ENCODE measurements around the gene SLC43A1. TPM values are rescaled to one million over a fixed set of nuclear protein-coding genes. Genes with fewer than 3 reads are reported as not detected.
"Not testable (repeated sequence)": the region's sequence is repeated elsewhere in the genome, so short reads cannot be mapped to it uniquely, and the experiment has no call there.

Gene SLC43A1
- total RNA-seq, 2 experiments from 2014 or later = 36.8 to 37.1 TPM

DNA sequence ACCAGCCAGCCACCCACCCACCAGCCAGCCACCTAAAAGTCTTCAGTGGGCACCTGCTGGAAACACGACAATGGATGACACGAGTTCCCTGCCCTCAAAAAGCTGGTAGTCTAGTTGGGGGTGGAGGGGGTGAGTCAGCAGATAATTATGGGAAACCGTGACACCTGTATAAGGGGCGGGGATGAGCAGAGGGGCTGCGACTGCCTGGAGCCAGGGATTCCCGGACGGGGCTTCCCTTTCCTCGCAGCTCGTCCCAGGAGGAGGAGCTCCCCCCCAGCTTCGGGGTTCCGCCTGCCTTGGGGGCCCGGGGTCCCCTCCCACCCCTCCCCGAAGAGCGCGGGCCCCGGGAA, 57.5 kb downstream of the SLC43A1 start:
- Mint-ChIP-seq H3K9me3 (no peaks in the 10 kb centered on the region), H3K36me3 (no peaks in the 10 kb centered on the region), H3K4me1 (peaks cover 21% of the 10 kb centered on the region), H3K27ac (no peak overlapping the region), H3K4me3 (peak overlapping the region; percentile 42), H3K27me3 (peaks cover 48% of the 10 kb centered on the region)
- DNase-seq = no peak

DNA sequence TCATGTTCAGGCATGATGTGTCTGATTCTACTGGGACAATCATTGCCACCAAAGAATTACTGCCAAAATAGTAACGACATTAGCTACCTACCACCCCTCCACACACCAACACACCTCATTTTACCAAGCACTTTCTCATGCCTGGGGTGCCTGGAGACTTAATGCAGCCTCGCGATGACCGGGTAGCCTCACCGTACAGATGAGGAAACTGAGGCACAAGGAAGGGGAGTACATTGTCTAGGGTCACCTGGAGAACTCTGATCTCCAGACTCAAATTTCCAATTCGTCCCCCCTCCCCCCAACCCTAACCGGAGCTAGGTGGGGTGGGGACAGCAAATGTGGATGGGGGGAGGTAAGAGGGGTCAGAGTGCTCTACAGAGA, 57.9 kb downstream of the SLC43A1 start:
- peak overlapping the region; percentile 42 for H3K4me3 Mint-ChIP-seq
- no peak for DNase-seq
- H3K36me3 Mint-ChIP-seq = no peaks in the 10 kb centered on the region
- no peak overlapping the region for H3K27ac Mint-ChIP-seq
- no peaks in the 10 kb centered on the region for H3K9me3 Mint-ChIP-seq
- H3K27me3 Mint-ChIP-seq = peaks cover 44% of the 10 kb centered on the region
- peaks cover 21% of the 10 kb centered on the region for H3K4me1 Mint-ChIP-seq

DNA sequence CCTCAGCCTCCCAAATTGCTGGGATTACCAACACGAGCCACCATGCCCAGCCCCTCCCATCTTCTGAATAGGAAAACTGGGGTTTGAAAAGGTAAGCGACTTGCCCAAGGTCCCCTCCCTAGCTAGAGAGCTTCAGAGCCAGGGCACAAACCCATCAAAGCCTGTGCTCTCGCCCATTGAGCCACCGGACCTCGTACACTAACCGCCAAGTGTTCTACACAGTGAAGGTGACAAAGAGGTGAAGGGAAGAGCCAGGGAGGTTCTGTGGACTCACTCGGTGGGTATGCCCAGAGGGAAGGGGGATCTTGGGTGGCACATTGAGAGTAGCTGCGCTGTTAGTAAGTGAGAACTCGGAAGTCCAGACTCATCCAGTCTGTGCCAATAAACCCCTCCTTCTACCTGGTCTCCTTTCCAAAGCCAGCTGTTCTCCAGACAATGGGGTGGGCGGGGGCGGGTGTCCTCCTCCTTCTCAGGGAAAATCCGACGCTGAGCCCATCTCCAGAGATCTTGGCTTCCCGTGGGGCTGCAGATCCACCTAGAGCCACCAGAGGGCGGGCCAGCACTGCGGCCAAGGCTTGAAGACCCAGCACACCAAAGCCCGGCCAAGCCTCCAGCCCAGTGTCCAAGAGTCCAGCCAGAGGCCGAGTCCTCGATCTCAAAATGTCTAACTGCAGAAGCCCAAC, 58.4 kb downstream of the SLC43A1 start:
- peaks cover 21% of the 10 kb centered on the region for H3K4me1 Mint-ChIP-seq
- DNase-seq = peak; percentile 74
- H3K4me3 Mint-ChIP-seq = peak overlapping the region; percentile 42
- H3K36me3 Mint-ChIP-seq = no peaks in the 10 kb centered on the region
- no peak overlapping the region for H3K27ac Mint-ChIP-seq
- no peaks in the 10 kb centered on the region for H3K9me3 Mint-ChIP-seq
- H3K27me3 Mint-ChIP-seq = peaks cover 39% of the 10 kb centered on the region

DNA sequence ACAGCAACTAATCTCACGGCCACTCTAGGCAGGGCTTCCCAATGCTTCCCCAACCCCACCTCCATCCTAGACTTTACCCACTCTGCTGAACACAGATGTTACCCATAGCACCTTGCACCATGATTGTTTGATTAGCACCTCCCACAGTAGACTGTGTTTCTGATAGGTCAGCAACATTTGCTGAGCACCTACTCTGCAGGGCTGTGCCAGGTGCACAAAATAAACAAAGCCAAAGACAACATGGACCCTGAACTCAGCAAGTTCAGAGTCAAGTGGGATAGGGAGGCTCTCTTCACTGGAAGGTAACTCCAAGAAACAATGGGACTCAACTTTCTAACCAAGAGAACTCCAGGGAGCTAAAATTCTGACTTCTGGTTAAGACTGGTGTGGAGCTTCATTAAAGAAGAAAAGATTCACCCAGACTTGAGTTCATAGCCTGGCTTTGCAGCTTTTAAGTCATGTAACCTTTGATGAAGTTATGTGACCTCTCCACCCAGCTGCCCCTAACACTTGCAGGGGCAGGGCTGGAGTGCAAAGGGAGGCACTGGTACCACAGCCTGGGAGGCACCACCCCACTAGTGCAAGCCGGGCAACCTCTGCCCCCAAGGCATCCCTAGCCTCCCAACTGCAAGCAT, 61.8 kb downstream of the SLC43A1 start:
- Mint-ChIP-seq H3K4me3 (no peak overlapping the region), H3K9me3 (no peaks in the 10 kb centered on the region), H3K27ac (no peak overlapping the region), H3K36me3 (no peaks in the 10 kb centered on the region), H3K27me3 (peaks cover 10% of the 10 kb centered on the region), H3K4me1 (peaks cover 9% of the 10 kb centered on the region)
- no peak for DNase-seq

DNA sequence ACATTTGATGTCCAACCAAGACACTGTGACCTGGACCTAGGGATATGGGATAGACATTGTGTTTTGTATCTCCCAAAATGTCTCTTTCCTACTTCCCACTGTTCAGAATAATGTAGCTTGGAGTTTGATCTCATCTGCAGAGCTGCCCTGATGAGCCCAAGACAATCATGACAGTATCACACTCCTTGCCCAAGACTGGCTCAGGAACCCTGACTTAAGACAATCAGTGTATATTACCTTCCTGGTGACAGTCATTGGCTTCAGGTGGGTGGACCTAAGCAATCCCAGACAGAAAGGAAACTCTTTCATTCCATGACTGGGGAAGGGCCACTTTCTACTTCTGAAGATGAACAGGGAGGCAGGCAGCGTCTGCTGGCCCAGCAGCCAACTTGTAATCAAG, 69.4 kb downstream of the SLC43A1 start:
- Mint-ChIP-seq H3K4me1 (no peaks in the 10 kb centered on the region), H3K4me3 (no peak overlapping the region), H3K9me3 (no peaks in the 10 kb centered on the region), H3K27me3 (peaks cover 10% of the 10 kb centered on the region), H3K27ac (no peak overlapping the region), H3K36me3 (no peaks in the 10 kb centered on the region)
- DNase-seq = no peak

DNA sequence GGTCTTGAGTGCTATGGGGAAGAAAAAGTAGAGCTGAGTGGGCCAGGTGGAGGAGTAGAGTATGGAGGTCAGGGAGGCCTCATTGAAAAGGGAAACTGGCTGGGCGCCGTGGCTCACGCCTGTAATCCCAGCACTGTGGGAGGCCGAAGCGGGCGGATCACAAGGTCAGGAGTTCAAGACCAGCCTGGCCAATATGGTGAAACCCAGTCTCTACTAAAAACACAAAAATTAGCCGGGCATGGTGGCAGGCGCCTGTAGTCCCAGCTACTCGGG, 70.4 kb downstream of the SLC43A1 start:
- not testable (repeated sequence) for H3K9me3 Mint-ChIP-seq, H3K27ac Mint-ChIP-seq, H3K4me3 Mint-ChIP-seq, H3K4me1 Mint-ChIP-seq, H3K27me3 Mint-ChIP-seq, DNase-seq, H3K36me3 Mint-ChIP-seq

DNA sequence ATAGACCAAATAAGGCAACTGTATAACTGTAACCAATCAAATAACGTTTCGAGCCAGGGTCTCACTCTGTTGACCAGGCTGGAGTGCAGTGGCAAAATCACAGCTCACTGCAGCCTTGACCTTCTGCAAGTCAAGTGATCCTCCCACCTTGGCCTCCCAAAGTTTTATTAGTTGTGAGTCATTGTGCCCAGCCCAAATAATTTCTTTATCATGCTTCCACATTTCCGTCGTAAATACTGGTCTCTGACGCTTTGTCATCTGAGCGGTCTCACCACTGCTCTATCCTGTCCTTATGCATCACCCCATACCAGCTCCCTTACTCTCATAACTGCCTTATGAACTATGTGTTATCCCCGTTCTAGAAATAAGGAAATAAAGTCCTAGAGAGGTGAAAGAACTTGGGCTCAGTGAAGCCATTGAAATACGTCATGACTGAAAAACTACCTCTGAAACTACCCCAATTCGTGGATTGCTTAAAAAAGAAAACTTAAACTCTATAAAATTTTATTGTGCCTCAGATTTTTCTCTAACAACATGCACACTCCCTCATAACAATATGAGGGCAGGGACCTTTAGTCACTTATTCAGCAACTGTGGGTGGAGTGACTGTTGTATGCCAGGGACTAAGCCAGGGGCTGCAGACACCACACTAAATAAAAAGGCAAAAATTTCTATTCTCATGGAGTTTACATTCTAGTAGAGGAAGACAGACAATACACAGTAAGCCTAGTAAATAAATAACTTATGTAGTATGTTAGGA, 71.0 kb downstream of the SLC43A1 start:
- H3K4me1 Mint-ChIP-seq = no peaks in the 10 kb centered on the region
- H3K36me3 Mint-ChIP-seq = no peaks in the 10 kb centered on the region
- no peaks in the 10 kb centered on the region for H3K9me3 Mint-ChIP-seq
- H3K27me3 Mint-ChIP-seq = peaks cover 10% of the 10 kb centered on the region
- no peak overlapping the region for H3K4me3 Mint-ChIP-seq
- no peak overlapping the region for H3K27ac Mint-ChIP-seq
- no peak for DNase-seq

DNA sequence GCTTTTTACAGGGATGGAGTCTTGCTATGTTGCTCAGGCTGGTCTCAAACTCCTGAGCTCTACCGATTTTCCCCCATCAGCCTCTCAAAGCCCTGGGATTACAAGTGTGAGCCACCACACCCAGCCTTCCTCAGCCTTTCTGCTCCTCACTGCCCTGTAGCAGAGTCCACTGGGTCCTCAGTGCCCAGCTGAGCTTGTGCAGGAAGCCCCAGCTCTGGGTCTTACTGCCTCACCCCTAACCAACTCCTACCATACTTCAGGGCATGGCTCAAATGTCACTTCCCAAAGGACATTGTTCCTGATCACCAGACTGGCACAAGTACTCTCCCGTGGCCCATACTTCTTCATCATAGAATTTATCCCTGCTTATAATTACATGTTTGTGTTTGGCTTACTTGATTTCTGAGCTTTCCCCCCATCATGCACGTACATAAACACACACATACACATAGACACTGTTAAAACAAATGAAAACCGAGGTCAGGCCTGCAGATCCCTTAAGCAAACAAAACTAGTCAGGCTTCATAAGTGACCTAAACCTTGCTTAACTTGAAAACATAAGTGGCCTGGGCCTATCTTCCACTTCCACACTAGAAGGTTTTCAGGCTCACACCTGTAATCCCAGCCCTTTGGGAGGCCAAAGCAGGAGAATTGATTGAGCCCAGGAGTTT, 74.6 kb downstream of the SLC43A1 start:
- Mint-ChIP-seq H3K4me3 (no peak overlapping the region), H3K27me3 (no peaks in the 10 kb centered on the region)

DNA sequence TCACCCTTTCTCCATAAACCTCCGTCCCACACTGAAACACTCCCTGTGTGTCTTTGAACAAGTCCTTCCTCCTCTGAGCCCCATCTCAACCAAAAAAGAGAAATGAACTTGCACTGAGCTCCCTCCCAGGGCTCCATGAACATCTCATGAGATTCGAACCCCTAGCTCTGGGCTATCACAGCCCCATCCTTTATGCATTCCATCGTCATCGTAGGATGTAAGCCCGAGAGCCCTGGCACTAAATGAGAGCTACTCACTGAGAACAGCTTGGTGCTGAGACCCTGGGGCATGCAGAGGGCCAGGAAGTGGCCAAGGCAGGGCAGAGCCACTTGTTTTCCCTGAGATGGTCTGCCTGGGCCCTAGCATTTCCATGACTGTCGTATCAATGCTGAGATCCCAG, 75.7 kb downstream of the SLC43A1 start:
- Mint-ChIP-seq H3K27ac (no peak overlapping the region), H3K36me3 (no peaks in the 10 kb centered on the region), H3K9me3 (no peaks in the 10 kb centered on the region), H3K4me3 (no peak overlapping the region), H3K4me1 (no peaks in the 10 kb centered on the region), H3K27me3 (peaks cover 4% of the 10 kb centered on the region)
- no peak for DNase-seq

More for the DNA sequence above, 74.6 kb downstream of the SLC43A1 start:
- H3K9me3 Mint-ChIP-seq = no peaks in the 10 kb centered on the region
- H3K36me3 Mint-ChIP-seq = no peaks in the 10 kb centered on the region
- no peak for DNase-seq
- H3K27ac Mint-ChIP-seq = no peak overlapping the region
- no peaks in the 10 kb centered on the region for H3K4me1 Mint-ChIP-seq

DNA sequence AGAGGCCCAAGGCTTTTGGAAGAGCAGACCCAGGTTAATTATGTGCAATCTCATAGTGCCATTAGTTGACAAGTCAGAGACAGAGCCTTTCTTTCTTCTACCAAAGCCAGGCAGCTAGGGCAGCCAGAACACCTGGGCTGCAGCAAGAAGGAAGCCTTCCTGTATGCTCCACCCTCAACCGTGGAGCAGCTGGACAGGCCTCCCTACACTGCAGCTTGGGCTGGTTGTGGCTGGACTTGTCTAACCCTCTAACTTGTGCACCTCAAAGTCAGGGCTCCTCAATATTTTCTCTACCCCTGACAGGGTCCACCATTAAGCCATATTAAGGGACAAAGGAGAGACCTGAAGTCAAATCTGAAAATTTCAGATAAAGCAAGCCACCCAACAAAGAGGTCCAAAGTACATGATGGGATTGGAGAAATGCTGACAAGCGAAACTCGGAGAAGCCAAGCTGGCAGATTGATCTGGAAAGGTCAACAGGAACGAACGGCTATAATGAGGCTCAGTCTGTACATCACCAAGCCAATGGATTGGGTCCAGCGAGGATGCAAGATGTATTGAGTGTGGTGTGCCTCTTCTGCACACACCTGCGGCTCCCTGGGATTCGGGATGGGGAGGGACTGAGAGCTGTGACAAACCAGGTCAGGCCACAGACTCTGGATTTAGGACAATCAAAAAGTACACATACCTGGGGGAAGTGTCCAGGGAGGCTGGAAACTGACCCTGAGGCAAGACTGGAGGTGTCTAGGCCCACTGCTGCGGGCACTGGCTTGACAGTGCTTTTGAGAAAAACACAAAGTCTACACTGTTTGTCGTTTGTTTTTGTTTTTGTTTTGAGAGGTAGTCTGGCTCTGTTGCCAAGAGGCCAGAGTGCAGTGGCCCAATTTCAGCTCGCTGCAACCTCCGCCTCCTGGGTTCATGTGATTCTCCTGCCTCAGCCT, 76.9 kb downstream of the SLC43A1 start:
- Mint-ChIP-seq H3K27me3 (peaks cover 4% of the 10 kb centered on the region), H3K4me1 (no peaks in the 10 kb centered on the region), H3K27ac (no peak overlapping the region), H3K36me3 (no peaks in the 10 kb centered on the region), H3K9me3 (no peaks in the 10 kb centered on the region), H3K4me3 (no peak overlapping the region)
- no peak for DNase-seq

DNA sequence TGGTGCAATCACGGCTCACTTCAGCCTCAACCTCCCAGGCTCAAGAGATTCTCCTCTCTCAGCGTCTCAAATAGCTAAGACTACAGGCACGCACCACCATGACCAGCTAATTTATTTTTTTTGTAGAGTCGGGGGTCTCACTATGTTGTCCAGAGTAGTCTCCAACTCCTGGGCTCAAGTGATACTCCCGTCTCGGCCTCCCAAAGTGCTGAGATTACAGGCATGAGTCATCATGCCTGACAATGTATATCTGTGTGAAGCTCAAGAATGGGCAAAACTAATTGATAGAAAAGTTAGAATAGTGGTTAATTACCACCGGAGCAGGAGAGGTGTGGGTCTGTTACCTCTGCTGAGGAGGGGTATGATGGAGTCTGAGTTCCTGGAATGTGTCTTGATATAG, 79.5 kb downstream of the SLC43A1 start:
- DNase-seq = no peak
- H3K27me3 Mint-ChIP-seq = peaks cover 4% of the 10 kb centered on the region
- no peaks in the 10 kb centered on the region for H3K9me3 Mint-ChIP-seq
- peaks cover 11% of the 10 kb centered on the region for H3K4me1 Mint-ChIP-seq
- no peak overlapping the region for H3K27ac Mint-ChIP-seq
- H3K36me3 Mint-ChIP-seq = no peaks in the 10 kb centered on the region
- no peak overlapping the region for H3K4me3 Mint-ChIP-seq

DNA sequence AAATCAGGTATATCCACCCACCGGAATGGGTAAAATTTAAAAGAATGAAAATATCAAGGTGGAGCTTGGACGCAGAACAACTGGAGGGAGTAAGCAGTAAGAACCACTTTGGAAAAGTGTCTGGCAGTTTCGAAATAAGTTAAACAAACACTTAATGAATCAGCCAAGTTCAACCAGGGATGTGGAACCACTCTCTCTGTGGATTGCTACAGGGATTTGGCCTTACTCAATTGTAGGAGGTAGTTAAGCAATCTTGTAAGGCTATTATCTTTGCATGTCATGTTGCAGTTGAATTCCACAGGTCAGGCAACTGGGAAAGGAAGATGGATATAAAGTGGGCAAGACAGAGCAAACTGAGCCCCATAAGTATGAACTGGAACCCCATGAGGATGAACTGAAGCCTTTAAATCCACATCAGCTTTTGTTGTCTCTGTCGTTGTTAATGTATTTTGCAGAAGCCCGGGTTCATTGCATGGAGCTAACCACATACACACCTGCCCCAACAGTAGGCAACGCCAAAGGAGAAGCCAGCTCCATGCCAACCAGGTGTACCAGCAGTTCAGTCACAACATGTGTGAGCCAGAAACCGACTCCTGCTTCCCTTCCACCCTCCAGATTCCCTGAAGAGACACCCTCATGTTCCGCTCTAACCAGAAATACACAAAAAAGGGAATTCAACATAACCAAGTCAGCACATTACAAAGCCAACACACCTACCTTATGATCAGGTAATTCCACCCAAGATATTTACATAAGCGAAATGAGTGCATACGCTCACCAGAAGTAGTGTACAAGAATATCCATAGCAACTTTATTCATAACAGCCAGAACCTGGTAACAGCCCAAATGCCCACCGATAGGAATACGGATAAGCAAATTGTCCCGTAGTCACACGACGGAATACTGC, 80.6 kb downstream of the SLC43A1 start:
- no peak for DNase-seq
- Mint-ChIP-seq H3K4me3 (no peak overlapping the region), H3K36me3 (no peaks in the 10 kb centered on the region), H3K27me3 (peaks cover 4% of the 10 kb centered on the region), H3K4me1 (peaks cover 13% of the 10 kb centered on the region), H3K27ac (no peak overlapping the region), H3K9me3 (no peaks in the 10 kb centered on the region)

Measured in activated naive CD8-positive, alpha-beta T cell treated with anti-CD3 and anti-CD28 coated beads for 36 hours (primary cell).